Astrocyte (in vitro differentiated cells and primary cell): Measurements from ENCODE around the gene GNG2.

Experiments
- EZH2 ChIP-seq: IDR thresholded peaks from 2 replicates; pipeline ENCODE4 v1.6.1; 2012; ENCODE audit warnings: mild to moderate bottlenecking, low read length, inconsistent platforms; ENCODE audit not compliant: insufficient read depth
- TF ChIP-seq, protein P1 (sequence below): IDR thresholded peaks from 2 replicates; pipeline ENCODE4 v1.5.1; 2011; ENCODE audit warnings: low read depth, mild to moderate bottlenecking, inconsistent platforms, low read length, moderate library complexity; ENCODE audit not compliant: insufficient read depth

DNA sequence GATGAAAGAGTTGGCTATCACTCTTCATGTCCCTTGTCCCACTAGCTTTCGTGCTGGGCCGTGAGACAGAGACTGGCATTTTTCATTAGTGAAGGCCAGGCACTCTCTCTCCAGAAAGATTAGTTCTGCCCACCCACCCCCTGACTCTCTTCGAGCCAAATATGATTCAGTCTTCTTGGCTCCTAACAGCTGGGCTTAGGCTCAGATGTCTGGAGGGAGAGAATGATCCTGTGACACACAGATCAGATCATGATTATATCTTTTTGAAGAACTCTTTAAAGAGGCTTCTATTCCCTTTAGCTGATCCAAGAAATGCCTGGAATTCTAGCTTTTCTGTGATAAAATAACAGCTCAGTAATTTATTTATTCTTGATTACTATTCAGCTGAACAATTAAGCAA, 5.2 kb upstream of the GNG2 start:
- TF ChIP-seq, protein P1, sequence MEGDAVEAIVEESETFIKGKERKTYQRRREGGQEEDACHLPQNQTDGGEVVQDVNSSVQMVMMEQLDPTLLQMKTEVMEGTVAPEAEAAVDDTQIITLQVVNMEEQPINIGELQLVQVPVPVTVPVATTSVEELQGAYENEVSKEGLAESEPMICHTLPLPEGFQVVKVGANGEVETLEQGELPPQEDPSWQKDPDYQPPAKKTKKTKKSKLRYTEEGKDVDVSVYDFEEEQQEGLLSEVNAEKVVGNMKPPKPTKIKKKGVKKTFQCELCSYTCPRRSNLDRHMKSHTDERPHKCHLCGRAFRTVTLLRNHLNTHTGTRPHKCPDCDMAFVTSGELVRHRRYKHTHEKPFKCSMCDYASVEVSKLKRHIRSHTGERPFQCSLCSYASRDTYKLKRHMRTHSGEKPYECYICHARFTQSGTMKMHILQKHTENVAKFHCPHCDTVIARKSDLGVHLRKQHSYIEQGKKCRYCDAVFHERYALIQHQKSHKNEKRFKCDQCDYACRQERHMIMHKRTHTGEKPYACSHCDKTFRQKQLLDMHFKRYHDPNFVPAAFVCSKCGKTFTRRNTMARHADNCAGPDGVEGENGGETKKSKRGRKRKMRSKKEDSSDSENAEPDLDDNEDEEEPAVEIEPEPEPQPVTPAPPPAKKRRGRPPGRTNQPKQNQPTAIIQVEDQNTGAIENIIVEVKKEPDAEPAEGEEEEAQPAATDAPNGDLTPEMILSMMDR: no peak
- TF ChIP-seq EZH2: no peak
